ENCODE data around the gene RASA3. TPM values are rescaled to one million over a fixed set of nuclear protein-coding genes. Genes with fewer than 3 reads are reported as not detected.

The RASA3 gene
- total RNA-seq, 1 experiment from 2014 or later = 22.3 TPM

DNA sequence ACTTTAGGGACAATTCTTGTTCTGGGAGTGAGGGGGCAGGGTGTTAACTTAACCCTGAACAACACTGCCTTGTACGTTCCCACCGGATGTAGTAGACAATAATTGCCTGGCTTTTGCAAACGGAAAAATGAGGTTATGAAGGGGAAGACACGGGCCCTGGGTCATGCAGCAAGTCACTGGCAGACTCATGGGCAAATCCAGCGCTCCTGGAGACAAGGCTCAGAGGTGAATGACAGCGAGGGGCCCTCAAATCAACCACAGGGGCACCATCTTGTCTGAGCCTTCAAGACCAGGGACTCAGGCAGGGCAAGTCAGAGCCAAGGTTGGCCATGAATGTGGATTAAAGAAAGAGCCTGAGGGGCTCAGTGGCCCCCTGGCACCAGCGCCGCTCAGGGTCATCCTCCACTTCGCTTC, 2.8 kb downstream of the RASA3 start:
- peaks cover 54% of the 10 kb centered on the region for H3K4me1 Mint-ChIP-seq
- H3K9me3 Mint-ChIP-seq = no peaks in the 10 kb centered on the region
- H3K4me3 Mint-ChIP-seq = peak overlapping the region; percentile 13; the same call in 1 of the 2 replicates
- no peak for DNase-seq (ENCODE audit: low spot score)
- ChIA-PET POLR2A (no interaction called here), CTCF (no interaction called here)
- no peak for TF ChIP-seq PRRX2 (CRISPR knock-in tag; IDR thresholded peaks at IDR 0.05)
- TF ChIP-seq NR2C2 (CRISPR knock-in tag; IDR thresholded peaks at IDR 0.05) = no peak
- no peak for TF ChIP-seq NFE2L1 (CRISPR knock-in tag; IDR thresholded peaks at IDR 0.05)
- TF ChIP-seq CREM (CRISPR knock-in tag; IDR thresholded peaks at IDR 0.05) = no peak
- TF ChIP-seq TEAD4 (CRISPR knock-in tag; IDR thresholded peaks at IDR 0.05) = no peak
- TF ChIP-seq ZBTB21 (CRISPR knock-in tag; IDR thresholded peaks at IDR 0.05; ENCODE audit: borderline replicate concordance) = no peak
- TF ChIP-seq, protein P1, sequence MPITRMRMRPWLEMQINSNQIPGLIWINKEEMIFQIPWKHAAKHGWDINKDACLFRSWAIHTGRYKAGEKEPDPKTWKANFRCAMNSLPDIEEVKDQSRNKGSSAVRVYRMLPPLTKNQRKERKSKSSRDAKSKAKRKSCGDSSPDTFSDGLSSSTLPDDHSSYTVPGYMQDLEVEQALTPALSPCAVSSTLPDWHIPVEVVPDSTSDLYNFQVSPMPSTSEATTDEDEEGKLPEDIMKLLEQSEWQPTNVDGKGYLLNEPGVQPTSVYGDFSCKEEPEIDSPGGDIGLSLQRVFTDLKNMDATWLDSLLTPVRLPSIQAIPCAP (CRISPR knock-in tag; IDR thresholded peaks at IDR 0.05) = no peak
- TF ChIP-seq ZNF121 (CRISPR knock-in tag; IDR thresholded peaks at IDR 0.05) = no peak
- TF ChIP-seq, protein P2, sequence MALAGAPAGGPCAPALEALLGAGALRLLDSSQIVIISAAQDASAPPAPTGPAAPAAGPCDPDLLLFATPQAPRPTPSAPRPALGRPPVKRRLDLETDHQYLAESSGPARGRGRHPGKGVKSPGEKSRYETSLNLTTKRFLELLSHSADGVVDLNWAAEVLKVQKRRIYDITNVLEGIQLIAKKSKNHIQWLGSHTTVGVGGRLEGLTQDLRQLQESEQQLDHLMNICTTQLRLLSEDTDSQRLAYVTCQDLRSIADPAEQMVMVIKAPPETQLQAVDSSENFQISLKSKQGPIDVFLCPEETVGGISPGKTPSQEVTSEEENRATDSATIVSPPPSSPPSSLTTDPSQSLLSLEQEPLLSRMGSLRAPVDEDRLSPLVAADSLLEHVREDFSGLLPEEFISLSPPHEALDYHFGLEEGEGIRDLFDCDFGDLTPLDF (CRISPR knock-in tag; IDR thresholded peaks at IDR 0.05) = no peak
- TF ChIP-seq KAT7 (CRISPR knock-in tag; IDR thresholded peaks at IDR 0.05; ENCODE audit: borderline replicate concordance) = no peak
- no peak for TF ChIP-seq HMGA2 (CRISPR knock-in tag; IDR thresholded peaks at IDR 0.05)
- no peak for TF ChIP-seq RORB (CRISPR knock-in tag; IDR thresholded peaks at IDR 0.05)
- no peaks in the 10 kb centered on the region for H3K36me3 Mint-ChIP-seq
- H3K27ac Mint-ChIP-seq = no peak overlapping the region; the same call in 1 of the 2 replicates
- peaks cover 10% of the 10 kb centered on the region for H3K27me3 Mint-ChIP-seq (ENCODE audit: low read depth)
- no peak for ATAC-seq

DNA sequence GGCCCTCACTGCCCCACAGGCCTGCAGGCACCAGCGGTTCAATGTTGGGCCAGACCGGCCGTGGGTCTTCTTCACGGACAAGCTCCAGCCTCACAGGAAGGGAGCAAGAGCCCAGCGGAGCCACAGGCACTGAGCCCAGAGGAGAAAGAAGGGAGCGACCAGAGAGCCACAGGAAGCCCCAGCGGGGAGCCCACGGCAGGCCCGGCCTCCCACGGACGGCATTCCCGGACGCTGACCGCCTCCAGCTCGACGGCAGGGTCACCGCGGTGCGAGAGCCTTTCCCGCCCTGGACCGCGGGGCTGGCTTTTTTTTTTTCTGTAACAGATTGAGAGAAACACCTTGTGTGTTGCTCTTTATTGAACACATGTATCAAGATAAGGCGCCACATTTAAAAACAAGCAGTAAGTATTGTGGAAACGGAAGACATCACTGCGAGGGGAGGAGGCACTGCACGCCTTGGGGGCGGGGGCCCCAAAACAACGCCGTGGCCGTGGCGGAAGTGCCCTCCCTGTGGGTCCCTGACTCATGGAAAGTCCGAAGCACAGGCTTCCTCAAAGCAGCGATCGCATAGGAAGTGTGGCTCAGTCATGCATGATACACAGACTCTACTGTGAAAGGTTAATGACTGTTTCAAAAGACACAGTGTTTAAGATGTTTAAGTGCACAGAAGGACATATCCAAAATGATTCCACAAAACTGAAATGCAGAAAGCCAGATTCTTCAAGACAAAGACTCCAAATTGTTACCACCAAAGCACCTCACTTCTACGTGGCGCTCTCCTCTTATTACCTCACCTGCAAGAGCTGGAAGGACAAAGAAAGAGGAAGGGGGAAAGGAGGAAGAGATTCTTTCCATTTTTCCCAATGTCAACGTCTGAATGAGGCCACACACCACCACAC, 3.5 kb downstream of the RASA3 start:
- ATAC-seq (no peak), DNase-seq (ENCODE audit: low spot score) (no peak)
- CTCF ChIA-PET = interaction anchor here (1.8 kb wide), 1 partner anchor 17 kb away, joined by 7 read pairs; no protein-coding TSS in a partner anchor
- Mint-ChIP-seq H3K9me3 (no peaks in the 10 kb centered on the region), H3K27me3 (ENCODE audit: low read depth) (peaks cover 10% of the 10 kb centered on the region), H3K36me3 (no peaks in the 10 kb centered on the region), H3K27ac (peak overlapping the region; percentile 42; the same call in 1 of the 2 replicates), H3K4me1 (peaks cover 50% of the 10 kb centered on the region), H3K4me3 (no peak overlapping the region)
- TF ChIP-seq PRRX2 (CRISPR knock-in tag; IDR thresholded peaks at IDR 0.05) (no peak), ZNF416 (CRISPR knock-in tag; IDR thresholded peaks at IDR 0.05) (no peak), ZNF423 (CRISPR knock-in tag; IDR thresholded peaks at IDR 0.05) (peak; percentile 42; the same call in 1 of the 2 replicates), IRF2 (CRISPR knock-in tag; IDR thresholded peaks at IDR 0.05; ENCODE audit: borderline replicate concordance, low read depth) (no peak), NR1H2 (CRISPR knock-in tag; IDR thresholded peaks at IDR 0.05) (no peak)
- TF ChIP-seq, protein P1 (CRISPR knock-in tag; IDR thresholded peaks at IDR 0.05) = no peak
- TF ChIP-seq, protein P3, sequence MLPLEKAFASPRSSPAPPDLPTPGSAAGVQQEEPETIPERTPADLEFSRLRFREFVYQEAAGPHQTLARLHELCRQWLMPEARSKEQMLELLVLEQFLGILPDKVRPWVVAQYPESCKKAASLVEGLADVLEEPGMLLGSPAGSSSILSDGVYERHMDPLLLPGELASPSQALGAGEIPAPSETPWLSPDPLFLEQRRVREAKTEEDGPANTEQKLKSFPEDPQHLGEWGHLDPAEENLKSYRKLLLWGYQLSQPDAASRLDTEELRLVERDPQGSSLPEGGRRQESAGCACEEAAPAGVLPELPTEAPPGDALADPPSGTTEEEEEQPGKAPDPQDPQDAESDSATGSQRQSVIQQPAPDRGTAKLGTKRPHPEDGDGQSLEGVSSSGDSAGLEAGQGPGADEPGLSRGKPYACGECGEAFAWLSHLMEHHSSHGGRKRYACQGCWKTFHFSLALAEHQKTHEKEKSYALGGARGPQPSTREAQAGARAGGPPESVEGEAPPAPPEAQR (CRISPR knock-in tag; IDR thresholded peaks at IDR 0.05) = no peak
- POLR2A ChIA-PET = no interaction called here

DNA sequence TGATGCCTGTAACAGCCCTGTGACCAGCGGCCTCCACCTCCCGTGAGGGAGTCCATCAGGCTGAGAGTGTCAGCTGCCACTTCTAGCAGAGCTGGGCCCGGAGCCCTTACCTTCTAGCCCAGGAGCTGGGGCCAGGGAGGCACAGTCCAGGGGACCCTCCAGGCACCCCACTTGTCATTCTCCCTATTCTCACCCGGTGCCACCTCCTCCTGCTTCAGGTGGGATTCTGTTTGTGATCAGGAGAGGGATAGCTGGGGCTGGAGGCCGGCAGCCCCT, 4.1 kb downstream of the RASA3 start:
- POLR2A ChIA-PET = no interaction called here
- no peak for ATAC-seq
- CTCF ChIA-PET = interaction anchor here (1.8 kb wide), 1 partner anchor 16 kb away, joined by 7 read pairs; no protein-coding TSS in a partner anchor
- H3K27me3 Mint-ChIP-seq (ENCODE audit: low read depth) = peaks cover 10% of the 10 kb centered on the region
- H3K36me3 Mint-ChIP-seq = no peaks in the 10 kb centered on the region
- DNase-seq (ENCODE audit: low spot score) = no peak
- no peak overlapping the region for H3K4me3 Mint-ChIP-seq
- no peaks in the 10 kb centered on the region for H3K9me3 Mint-ChIP-seq
- peak overlapping the region; percentile 78 for H3K27ac Mint-ChIP-seq
- TF ChIP-seq RORB (CRISPR knock-in tag; IDR thresholded peaks at IDR 0.05) = no peak
- TF ChIP-seq TEAD1 (CRISPR knock-in tag; IDR thresholded peaks at IDR 0.05) = no peak
- TF ChIP-seq ESRRA (CRISPR knock-in tag; IDR thresholded peaks at IDR 0.05; ENCODE audit: borderline replicate concordance) = no peak
- no peak for TF ChIP-seq JUN (CRISPR knock-in tag; IDR thresholded peaks at IDR 0.05)
- peaks cover 50% of the 10 kb centered on the region for H3K4me1 Mint-ChIP-seq
